ENCODE results near the gene KCTD7.
"Not testable (repeated sequence)": the region's sequence is repeated elsewhere in the genome, so short reads cannot be mapped to it uniquely, and the experiment has no call there.

The KCTD7 gene

GRCh38 chr7:66679633-66680244 lies 51.1 kb downstream of the KCTD7 start:
- H3K4me3 ChIP-seq (ENCODE audit: low read depth, low read length) = no peak overlapping the region
- no peak for TF ChIP-seq CTCF (IDR thresholded peaks at IDR 0.05; ENCODE audit: borderline replicate concordance, insufficient read depth, low read depth, low read length)

- H3K4me3 ChIP-seq (ENCODE audit: low read depth, low read length) = peak overlapping the region; percentile 98
- TF ChIP-seq CTCF (IDR thresholded peaks at IDR 0.05; ENCODE audit: borderline replicate concordance, insufficient read depth, low read depth, low read length) = no peak
Measured at GRCh38 chr7:66681491-66682349, 53.0 kb downstream of the KCTD7 start.

- no peak for TF ChIP-seq CTCF (IDR thresholded peaks at IDR 0.05; ENCODE audit: borderline replicate concordance, insufficient read depth, low read depth, low read length)
- peak overlapping the region; percentile 98 for H3K4me3 ChIP-seq (ENCODE audit: low read depth, low read length)
Measured at GRCh38 chr7:66682350-66683093, 53.8 kb downstream of the KCTD7 start.

GRCh38 chr7:66683094-66683769 lies 54.6 kb downstream of the KCTD7 start:
- H3K4me3 ChIP-seq (ENCODE audit: low read depth, low read length) = peak overlapping the region; percentile 98

- no peak for TF ChIP-seq CTCF (IDR thresholded peaks at IDR 0.05; ENCODE audit: borderline replicate concordance, insufficient read depth, low read depth, low read length)
- no peak overlapping the region for H3K4me3 ChIP-seq (ENCODE audit: low read depth, low read length)
Measured at GRCh38 chr7:66683770-66684123, 55.1 kb downstream of the KCTD7 start.

- H3K4me3 ChIP-seq (ENCODE audit: low read depth, low read length) = not testable (repeated sequence)
Measured at GRCh38 chr7:66685663-66686062, 57.0 kb downstream of the KCTD7 start.

- no peak for TF ChIP-seq CTCF (IDR thresholded peaks at IDR 0.05; ENCODE audit: borderline replicate concordance, insufficient read depth, low read depth, low read length)
- H3K4me3 ChIP-seq (ENCODE audit: low read depth, low read length) = no peak overlapping the region
Measured at GRCh38 chr7:66687186-66687585, 58.5 kb downstream of the KCTD7 start.

- not testable (repeated sequence) for H3K4me3 ChIP-seq (ENCODE audit: low read depth, low read length)
Measured at GRCh38 chr7:66687672-66688071, 59.0 kb downstream of the KCTD7 start.

Data from GM12875 (cell line).